ENCODE results near the gene SWAP70.

The SWAP70 gene

DNA sequence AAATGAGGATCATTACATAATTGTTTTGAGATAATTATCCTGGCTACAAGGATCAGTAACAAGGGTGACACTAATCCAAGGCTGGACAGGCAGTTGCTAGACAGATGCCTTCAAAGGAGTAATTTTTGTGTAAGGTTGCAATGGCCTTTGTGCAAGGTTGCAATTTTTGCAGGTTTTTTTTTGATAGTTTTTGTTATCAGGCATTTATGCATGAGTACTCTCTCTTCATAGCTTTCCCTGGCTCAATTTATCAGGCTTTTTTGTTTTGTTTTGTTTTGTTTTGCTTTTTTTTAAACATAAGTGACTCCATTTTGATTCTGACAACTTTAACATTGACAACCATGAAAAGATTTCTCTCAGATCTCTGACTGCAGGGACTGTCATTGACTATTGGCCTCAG is 110.2 kb downstream of the SWAP70 start:
- no peak for TF ChIP-seq CTCF (IDR thresholded peaks at IDR 0.05; ENCODE audit: low read depth, low read length, missing control alignments)
- DNase-seq (ENCODE audit: low read depth), result no peak

GRCh38 chr11:9774591-9775397 is 110.9 kb downstream of the SWAP70 start:
- DNase-seq (ENCODE audit: low read depth), result no peak
- no peak overlapping the region for H3K4me3 ChIP-seq (ENCODE audit: low read depth, low read length)
- no peak for TF ChIP-seq CTCF (IDR thresholded peaks at IDR 0.05; ENCODE audit: low read depth, low read length, missing control alignments)

More for the DNA sequence above, 110.2 kb downstream of the SWAP70 start:
- no peak overlapping the region for H3K4me3 ChIP-seq (ENCODE audit: low read depth, low read length)

- DNase-seq (ENCODE audit: low read depth), result no peak
- no peak for TF ChIP-seq CTCF (IDR thresholded peaks at IDR 0.05; ENCODE audit: low read depth, low read length, missing control alignments)
- H3K4me3 ChIP-seq (ENCODE audit: low read depth, low read length), result no peak overlapping the region
These were observed 111.5 kb downstream of the SWAP70 start for GRCh38 chr11:9775398-9775779.

GRCh38 chr11:9776203-9776602 is 112.3 kb downstream of the SWAP70 start:
- no peak overlapping the region for H3K4me3 ChIP-seq (ENCODE audit: low read depth, low read length)
- DNase-seq (ENCODE audit: low read depth), result no peak
- TF ChIP-seq CTCF (IDR thresholded peaks at IDR 0.05; ENCODE audit: low read depth, low read length, missing control alignments), result no peak

DNA sequence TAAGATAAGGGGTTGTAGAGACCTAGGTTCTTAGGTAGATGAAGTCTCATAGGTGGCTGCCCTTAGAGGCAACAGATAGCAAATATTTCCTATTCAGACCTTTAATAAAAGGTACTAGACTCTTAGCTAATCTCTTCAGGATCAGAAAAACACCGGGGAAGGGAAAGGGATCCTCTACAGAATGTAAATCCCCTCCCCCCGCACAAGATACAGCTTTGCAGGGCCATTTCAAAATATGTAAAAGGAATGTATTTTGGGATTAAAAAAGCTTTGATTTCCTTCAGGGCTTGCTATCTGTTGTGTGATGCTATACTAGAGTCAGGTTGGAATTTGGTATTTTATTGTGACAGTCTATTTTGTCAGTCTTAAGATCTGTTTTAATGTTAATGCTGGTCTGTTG is 113.2 kb downstream of the SWAP70 start:
- no peak overlapping the region for H3K4me3 ChIP-seq (ENCODE audit: low read depth, low read length)
- DNase-seq (ENCODE audit: low read depth), result no peak
- no peak for TF ChIP-seq CTCF (IDR thresholded peaks at IDR 0.05; ENCODE audit: low read depth, low read length, missing control alignments)

DNA sequence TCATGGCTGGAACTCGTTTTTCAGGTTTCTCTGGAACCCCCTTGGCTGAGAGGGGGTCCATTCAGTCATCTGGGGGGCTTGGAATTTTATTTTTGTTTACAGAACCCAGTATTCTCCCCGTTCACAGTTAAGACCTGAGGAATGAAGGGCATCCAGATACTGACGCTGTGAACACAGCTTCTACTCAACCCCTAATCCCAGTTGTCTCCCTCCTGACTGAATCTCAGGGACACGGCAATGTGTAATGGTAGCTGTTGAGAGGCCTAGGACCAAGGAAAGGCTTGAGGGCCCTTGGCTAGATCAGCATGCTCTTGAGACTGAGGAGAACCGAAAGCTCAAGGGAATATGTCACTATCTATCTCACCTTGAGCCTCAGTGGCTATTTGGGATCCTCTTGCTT is 113.6 kb downstream of the SWAP70 start:
- no peak for TF ChIP-seq CTCF (IDR thresholded peaks at IDR 0.05; ENCODE audit: low read depth, low read length, missing control alignments)
- no peak overlapping the region for H3K4me3 ChIP-seq (ENCODE audit: low read depth, low read length)
- no peak for DNase-seq (ENCODE audit: low read depth)

DNA sequence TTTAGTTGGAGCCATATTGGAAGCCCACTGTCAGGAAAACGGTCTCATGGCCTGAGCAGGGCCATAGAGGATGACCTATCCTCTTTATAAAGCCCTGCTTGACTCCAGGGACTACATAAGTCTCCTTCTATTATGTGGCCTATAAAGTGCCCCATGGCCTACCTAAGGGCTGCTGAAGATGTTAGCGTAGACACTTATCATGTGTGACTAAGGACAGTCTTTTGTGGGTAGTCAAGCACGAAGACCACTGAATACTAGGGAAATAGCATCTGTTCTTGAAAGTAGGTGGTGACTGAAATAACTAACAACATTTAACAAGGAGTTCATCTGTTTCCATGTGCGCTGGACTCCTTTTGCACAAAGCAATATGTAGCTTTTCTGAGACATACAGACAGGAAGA is 117.1 kb downstream of the SWAP70 start:
- no peak for DNase-seq (ENCODE audit: low read depth)
- TF ChIP-seq CTCF (IDR thresholded peaks at IDR 0.05; ENCODE audit: low read depth, low read length, missing control alignments), result no peak
- H3K4me3 ChIP-seq (ENCODE audit: low read depth, low read length), result no peak overlapping the region

Measured in GM12864 (cell line).